CD4-positive, alpha-beta T cell treated with Interleukin-2 at 100 ng/mL for 4 hours (primary cell): ENCODE measurements around the gene KEAP1.
"Not testable (repeated sequence)": the region's sequence is repeated elsewhere in the genome, so short reads cannot be mapped to it uniquely, and the experiment has no call there.

Experiments
- DNase-seq: peaks from one replicate; pipeline ENCODE4 v3.0.0-alpha.2; 2020; ENCODE audit warnings: low spot score

The KEAP1 gene

GRCh38 chr19:10503002-10503789 lies at the start of gene KEAP1:
TSS of gene KEAP1 (minus strand) at chr19:10503356. CDS start at chr19:10500033, 3,323 bp downstream.
- DNase-seq, result no peak

DNA sequence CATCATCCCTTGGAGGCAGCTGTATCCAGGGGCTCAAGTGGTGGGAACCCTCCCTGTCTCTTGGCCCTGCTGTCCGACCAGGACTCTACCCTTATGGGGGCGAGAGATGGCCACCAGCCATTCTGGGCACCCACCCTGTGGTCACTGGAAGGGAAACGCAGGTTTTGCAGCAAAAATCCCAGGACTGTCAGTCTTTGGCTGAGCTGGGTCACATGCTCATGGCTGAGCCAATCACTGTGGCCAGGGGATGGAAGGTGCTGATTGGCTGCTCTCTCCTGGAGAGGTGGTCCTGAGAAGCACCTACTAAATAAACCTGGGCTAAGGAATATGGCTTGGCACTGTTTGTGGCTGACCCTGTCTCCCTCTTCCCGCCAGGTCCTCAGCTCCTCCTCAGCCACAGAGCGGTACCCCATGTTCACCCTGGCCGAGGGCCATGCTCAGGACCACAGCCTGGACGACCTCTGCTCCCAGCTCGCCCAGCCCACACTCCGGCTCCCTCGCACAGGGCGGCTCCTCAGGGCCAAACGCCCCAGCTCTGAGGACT lies 49.4 kb upstream of the KEAP1 start:
- no peak for DNase-seq

DNA sequence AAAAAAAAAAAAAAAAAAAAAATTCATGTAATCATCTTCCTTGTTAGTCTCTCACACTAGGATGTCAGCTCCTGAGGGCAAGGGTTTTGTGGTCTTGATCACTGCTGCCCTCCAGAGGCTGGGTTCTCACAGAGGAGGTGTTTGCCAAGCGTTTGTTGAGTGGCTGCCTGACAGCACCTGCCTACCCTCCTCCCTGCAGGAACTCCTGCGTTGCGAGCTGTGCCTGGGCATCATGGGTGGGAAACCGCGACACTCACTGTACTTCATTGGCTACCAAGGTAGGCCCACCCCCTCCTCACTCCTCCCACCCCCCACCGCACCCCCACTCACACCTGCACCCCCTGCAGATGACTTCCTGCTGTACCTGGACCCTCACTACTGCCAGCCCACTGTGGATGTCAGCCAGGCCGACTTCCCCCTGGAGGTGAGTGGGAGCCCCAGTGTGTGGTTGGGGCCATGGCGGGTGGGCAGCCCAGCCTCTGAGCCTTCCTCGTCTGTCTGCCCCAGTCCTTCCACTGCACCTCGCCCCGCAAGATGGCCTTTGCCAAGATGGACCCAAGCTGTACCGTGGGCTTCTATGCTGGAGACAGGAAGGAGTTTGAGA lies 48.6 kb upstream of the KEAP1 start:
- DNase-seq, result peak; percentile 50

DNA sequence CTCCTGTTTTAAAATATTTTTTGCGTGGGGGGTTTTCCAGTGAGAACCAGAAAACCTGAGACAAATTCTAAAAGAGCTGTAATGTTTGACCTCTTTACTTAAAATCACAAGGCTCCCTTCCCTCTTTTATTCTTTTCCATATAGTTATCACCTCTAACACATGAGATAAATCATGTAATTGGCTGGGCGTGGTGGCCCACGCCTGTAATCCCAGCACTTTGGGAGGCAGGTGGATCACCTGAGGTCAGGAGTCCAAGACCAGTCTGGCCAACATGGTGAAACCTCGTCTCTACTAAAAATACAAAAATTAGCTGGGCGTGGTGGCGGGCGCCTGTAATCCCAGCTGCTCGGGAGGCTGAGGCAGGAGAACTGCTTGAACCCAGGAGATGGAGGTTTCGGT lies 47.9 kb upstream of the KEAP1 start:
- not testable (repeated sequence) for DNase-seq

DNA sequence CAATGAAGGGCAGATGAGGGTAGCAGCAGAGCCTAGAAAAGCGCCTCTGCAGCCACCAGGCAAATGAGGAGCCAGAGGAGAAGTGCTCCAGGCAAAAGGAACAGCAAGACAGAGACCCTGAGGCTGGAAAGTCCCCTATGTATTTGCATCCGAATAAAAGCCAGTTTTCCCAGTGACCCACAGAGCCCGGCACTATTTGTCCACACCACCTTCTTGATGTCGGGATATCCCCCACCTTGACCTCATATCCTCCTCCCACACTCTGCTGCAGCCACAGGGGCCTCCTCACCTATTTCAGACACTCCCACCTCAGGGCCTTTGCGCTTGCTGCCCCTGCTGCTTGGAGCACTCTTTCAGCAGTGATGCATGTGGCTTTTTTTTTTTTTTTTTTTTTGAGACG lies 47.2 kb upstream of the KEAP1 start:
- no peak for DNase-seq

DNA sequence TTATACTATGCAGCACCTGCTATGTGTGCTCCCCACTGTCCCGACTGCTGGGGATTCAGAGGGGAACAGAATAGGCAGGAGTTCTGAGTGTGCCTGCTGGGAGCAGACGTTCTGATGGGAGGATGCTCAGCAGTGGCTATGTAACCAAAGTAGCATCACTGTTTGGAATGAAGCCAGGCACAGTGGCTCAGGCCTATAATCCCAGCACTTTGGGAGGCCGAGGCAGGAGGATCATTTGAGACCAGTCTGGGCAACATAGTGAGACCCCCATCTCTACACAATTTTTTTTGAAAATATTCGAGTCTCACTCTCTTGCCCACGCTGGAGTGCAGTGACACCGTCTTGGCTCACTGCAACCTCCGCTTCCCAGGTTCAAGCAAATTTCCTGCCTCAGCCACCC lies 46.6 kb upstream of the KEAP1 start:
- DNase-seq, result no peak

GRCh38 chr19:10548746-10549276 lies 45.7 kb upstream of the KEAP1 start:
- no peak for DNase-seq

DNA sequence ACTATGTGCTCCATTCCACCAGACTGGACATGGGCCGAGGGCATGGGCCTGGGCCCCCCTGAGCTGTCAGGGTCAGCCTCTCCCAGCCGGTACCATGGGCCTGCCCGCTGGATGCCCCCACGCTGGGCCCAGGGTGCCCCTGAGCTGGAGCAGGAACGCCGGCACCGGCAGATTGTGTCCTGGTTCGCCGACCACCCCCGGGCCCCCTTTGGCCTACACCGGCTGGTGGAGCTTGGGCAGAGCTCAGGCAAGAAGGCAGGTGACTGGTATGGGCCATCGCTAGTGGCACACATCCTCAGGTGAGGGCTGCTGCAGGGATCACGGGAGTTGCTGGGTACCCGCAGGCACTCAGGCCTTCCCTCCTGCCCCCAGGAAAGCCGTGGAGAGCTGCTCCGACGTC lies 43.7 kb upstream of the KEAP1 start:
- no peak for DNase-seq

DNA sequence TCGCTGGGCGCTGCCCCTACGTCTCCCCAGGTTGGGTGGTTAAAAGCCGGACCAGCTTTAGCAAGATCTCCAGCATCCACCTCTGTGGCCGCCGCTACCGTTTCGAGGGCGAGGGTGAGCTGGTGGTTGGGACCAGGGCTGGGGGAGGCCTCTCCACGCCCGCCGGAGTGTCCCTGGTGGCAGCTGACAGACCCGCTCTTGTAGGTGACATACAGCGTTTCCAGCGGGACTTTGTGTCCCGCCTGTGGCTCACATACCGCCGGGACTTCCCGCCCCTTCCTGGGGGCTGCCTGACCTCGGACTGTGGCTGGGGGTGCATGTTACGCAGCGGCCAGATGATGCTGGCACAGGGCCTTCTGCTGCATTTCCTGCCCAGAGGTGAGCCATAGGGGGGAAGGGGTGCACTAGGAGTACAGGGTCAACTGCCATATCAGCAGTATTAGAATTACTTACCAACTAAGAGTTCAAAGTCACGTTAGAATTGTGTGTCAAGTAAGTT lies 41.6 kb upstream of the KEAP1 start:
- DNase-seq, result no peak

DNA sequence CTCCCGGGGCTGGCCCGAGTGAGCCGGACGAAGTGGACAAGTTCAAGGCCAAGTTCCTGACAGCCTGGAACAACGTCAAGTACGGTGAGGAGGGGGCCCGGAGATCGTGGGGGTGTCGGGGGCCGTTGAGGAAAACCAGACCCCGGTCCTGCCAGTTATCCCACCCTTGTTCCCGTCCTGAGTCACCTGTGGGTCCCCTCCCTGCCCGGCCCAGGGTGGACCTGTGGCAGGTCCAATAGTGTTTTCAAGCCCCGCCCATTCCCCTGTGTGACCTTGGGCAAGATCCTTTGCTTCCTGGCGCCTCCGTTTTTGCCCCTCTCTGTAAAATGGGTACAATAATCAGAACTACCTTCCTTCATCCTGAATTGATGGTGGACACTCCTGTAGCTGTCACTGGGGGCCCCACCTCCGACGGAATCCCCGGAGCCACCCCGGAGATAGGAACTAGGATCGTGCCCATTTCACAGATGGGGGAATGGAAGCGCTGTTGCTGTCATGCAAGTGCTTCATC lies 41.1 kb upstream of the KEAP1 start:
- peak; percentile 25 for DNase-seq

GRCh38 chr19:10543420-10544241 lies 40.5 kb upstream of the KEAP1 start, which contains the start of gene ATG4D:
TSS of gene ATG4D (plus strand) at chr19:10543904. CDS start at chr19:10544091, 187 bp downstream.
- peak; percentile 76 for DNase-seq

DNA sequence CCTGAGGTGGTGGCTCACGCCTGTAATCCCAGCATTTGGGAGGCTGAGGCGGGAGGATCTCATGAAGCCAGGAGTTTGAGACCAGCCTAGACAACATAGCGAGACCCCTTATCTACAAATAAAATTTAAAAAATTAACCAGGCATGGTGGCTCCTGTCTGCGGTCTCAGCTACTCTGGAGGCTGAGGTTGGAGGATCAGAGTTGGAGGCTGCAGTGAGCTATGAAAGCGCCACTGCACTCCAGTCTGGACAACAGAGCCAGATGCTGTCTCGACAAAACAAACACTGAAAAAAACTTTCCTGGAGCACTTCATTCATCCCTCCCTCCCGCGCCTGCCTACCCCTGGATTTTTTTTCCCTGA lies 39.9 kb upstream of the KEAP1 start:
- DNase-seq, result no peak

DNA sequence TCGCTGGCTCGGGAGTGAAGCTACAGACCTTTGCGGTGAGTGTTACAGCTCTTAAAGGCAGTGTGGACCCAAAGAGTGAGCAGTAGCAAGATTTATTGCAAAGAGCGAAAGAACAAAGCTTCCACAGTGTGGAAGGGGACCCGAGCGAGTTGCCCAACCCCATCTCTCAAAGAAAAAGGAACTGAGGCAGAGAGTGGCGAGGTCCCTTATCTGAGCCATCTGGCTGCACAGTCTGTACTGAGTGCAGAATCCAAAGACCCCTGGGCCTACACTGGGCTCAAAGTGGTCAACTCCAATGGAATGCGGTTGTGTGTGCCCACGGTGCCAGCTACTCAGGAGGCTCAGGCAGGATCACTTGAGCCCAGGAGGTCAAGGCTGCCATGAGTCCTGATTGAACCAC lies 35.9 kb upstream of the KEAP1 start:
- DNase-seq, result not testable (repeated sequence)

GRCh38 chr19:10538204-10538983 lies 35.2 kb upstream of the KEAP1 start:
- DNase-seq, result no peak

DNA sequence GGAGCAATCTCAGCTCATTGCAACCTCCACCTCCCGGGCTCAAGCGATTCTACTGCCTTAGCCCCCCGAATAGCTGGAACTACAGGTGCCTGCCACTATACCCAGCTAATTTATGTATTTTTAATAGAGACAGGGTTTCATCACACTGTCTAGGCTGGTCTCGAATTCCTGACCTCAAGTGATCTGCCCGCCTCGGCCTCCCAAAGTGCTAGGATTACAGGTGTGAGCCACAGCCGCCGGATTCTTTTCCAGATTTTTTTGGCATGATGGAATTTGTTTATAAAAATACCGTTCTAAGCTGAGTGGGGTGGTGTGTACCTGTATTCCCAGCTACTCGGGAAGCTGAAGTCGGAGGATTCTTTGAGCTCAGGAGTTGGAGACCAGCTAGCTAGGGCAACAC lies 34.5 kb upstream of the KEAP1 start:
- no peak for DNase-seq

- no peak for DNase-seq
Measured at GRCh38 chr19:10535613-10536012, 32.5 kb upstream of the KEAP1 start.

GRCh38 chr19:10533646-10534386 lies 30.7 kb upstream of the KEAP1 start:
- no peak for DNase-seq

DNA sequence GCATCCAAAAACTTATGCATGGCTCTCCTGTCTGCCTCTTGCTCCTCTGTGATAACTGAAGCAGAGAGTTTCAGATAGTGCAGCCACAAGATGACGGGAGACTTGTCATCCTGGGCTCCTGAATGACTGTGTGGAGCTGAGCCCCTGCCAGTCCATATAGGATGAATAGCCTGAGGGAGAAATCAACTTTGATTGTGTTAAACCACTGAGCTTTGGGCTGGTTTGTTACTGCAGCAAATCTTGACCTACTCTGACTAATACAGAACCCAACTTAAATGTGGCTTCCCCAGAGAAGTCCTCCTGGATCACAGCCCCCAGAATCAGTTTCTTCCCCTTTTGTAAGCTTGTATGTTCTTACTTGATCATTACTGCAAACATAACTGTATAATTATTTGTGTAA lies 29.3 kb upstream of the KEAP1 start:
- DNase-seq, result no peak

DNA sequence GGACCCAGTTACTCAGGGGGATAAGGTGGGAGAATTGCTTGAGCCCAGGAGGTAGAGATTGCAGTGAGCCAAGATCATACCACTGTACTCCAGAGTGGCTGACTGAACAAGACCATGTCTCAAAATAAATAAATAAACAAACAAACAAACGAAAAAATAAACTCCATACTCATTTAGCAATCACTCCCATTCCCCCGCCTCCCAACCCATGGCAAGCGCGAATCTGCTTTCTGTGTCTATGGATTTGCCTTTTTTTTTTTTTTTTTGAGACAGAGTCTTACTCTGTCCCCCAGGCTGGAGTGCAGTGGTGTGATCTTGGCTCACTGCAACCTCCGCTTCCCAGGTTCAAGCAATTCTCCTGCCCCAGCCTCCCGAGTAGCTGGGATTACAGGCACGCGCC lies 23.7 kb upstream of the KEAP1 start:
- not testable (repeated sequence) for DNase-seq

GRCh38 chr19:10525636-10526035 lies 22.5 kb upstream of the KEAP1 start:
- no peak for DNase-seq
